Neural progenitor cell (in vitro differentiated cells): ENCODE data around the gene MYLK4. TPM values are rescaled to one million over a fixed set of nuclear protein-coding genes. Genes with fewer than 3 reads are reported as not detected.

Experiments
- DNase-seq: peaks from one replicate; pipeline ENCODE4 v3.0.0-alpha.2; 2016; ENCODE audit warnings: low spot score
- H2AFZ ChIP-seq: fragments of 200-600 bp; sonication (generic); replicated peaks from 2 replicates; pipeline ENCODE4 v1.6.1; 2016; ENCODE audit warnings: antibody characterized with exemption
- H3F3A ChIP-seq: fragments of 200-600 bp; sonication (generic); 2 replicates; pipeline ENCODE4 v1.6.1; 2016; ENCODE audit warnings: antibody characterized with exemption, low read depth
- H3K27ac ChIP-seq: fragments of 200-600 bp; sonication (generic); 2 replicates; pipeline ENCODE4 v1.5.1; 2016; ENCODE audit warnings: mild to moderate bottlenecking
- H3K27me3 ChIP-seq: fragments of 200-600 bp; sonication (generic); 2 replicates; pipeline ENCODE4 v1.6.1; 2016; ENCODE audit warnings: mild to moderate bottlenecking, moderate library complexity
- H3K36me3 ChIP-seq: fragments of 200-600 bp; sonication (generic); 2 replicates; pipeline ENCODE4 v1.5.1; 2016
- H3K4me1 ChIP-seq: fragments of 200-600 bp; sonication (generic); 2 replicates; pipeline ENCODE4 v1.6.1; 2016; ENCODE audit warnings: mixed run types
- H3K4me2 ChIP-seq: fragments of 200-600 bp; sonication (generic); 2 replicates; pipeline ENCODE4 v1.6.1; 2016
- H3K4me3 ChIP-seq: fragments of 200-600 bp; sonication (generic); 2 replicates; pipeline ENCODE4 v1.5.1; 2016
- H3K79me2 ChIP-seq: fragments of 200-600 bp; sonication (generic); 2 replicates; pipeline ENCODE4 v1.6.1; 2016; ENCODE audit warnings: low read depth
- H3K9ac ChIP-seq: fragments of 200-600 bp; sonication (generic); 2 replicates; pipeline ENCODE4 v1.6.1; 2016
- H3K9me3 ChIP-seq: fragments of 200-600 bp; sonication (generic); 2 replicates; pipeline ENCODE4 v1.5.1; 2016; ENCODE audit warnings: low read depth
- H4K20me1 ChIP-seq: fragments of 200-600 bp; sonication (generic); 2 replicates; pipeline ENCODE4 v1.6.1; 2016; ENCODE audit warnings: low read depth
- H3K27ac Mint-ChIP-seq: 3 replicates; pipeline ENCODE4 v1.8.0; 2021; ENCODE audit warnings: mixed read lengths
- H3K27me3 Mint-ChIP-seq: 2 replicates; pipeline ENCODE4 v1.8.0; 2022; ENCODE audit warnings: low read depth, mild to moderate bottlenecking, inconsistent platforms, moderate library complexity, mixed read lengths; ENCODE audit not compliant: insufficient read depth
- H3K36me3 Mint-ChIP-seq: 3 replicates; pipeline ENCODE4 v1.8.0; 2021; ENCODE audit warnings: mixed read lengths
- H3K4me1 Mint-ChIP-seq: 3 replicates; pipeline ENCODE4 v1.8.0; 2021; ENCODE audit warnings: mixed read lengths
- H3K4me3 Mint-ChIP-seq: 3 replicates; pipeline ENCODE4 v1.8.0; 2021; ENCODE audit warnings: mild to moderate bottlenecking, moderate library complexity, mixed read lengths
- H3K9me3 Mint-ChIP-seq: 3 replicates; pipeline ENCODE4 v1.8.0; 2020; ENCODE audit warnings: mixed read lengths
- CTCF ChIP-seq: fragments of 200-600 bp; sonication (generic); IDR thresholded peaks from 2 replicates; pipeline ENCODE4 v1.5.1; 2017; ENCODE audit warnings: antibody characterized with exemption, mild to moderate bottlenecking
- EZH2 ChIP-seq: fragments of 200-600 bp; sonication (generic); IDR thresholded peaks from 2 replicates; pipeline ENCODE4 v1.6.1; 2017; ENCODE audit warnings: antibody characterized with exemption, mild to moderate bottlenecking, moderate library complexity
- EZH2phosphoT487 ChIP-seq: fragments of 200-600 bp; sonication (generic); IDR thresholded peaks from 2 replicates; pipeline ENCODE4 v1.6.1; 2017; ENCODE audit warnings: antibody characterized with exemption
- total RNA-seq: library from RNA; depleted of rRNA; stranded (reverse); fragments of >200 nt; gene quantifications from 2 replicates; pipeline ENCODE4 v1.2.3, GENCODE V29; 2015; ENCODE audit warnings: low replicate concordance

Gene MYLK4
- total RNA-seq, 1 donor from 2014 or later = not detected

- Histone ChIP-seq H3K36me3 (no peaks in the 10 kb centered on the region), H2AFZ (no peak overlapping the region), H3K27ac (no peak overlapping the region), H3K4me3 (no peak overlapping the region), H3K27me3 (no peaks in the 10 kb centered on the region), H3K79me2 (peaks cover 39% of the 10 kb centered on the region), H3K9me3 (no peaks in the 10 kb centered on the region), H4K20me1 (peaks cover 47% of the 10 kb centered on the region), H3K9ac (no peak overlapping the region), H3K4me1 (peaks cover 17% of the 10 kb centered on the region), H3K4me2 (no peak overlapping the region), H3F3A (no peaks in the 10 kb centered on the region)
- no peak overlapping the region for H3K4me3 Mint-ChIP-seq
- TF ChIP-seq CTCF = no peak
- TF ChIP-seq EZH2phosphoT487 = no peak
- no peak for TF ChIP-seq EZH2
- H3K27me3 Mint-ChIP-seq = peaks cover 4% of the 10 kb centered on the region
- no peak for DNase-seq
- peak overlapping the region; percentile 42 for H3K27ac Mint-ChIP-seq
- no peaks in the 10 kb centered on the region for H3K9me3 Mint-ChIP-seq
- H3K4me1 Mint-ChIP-seq = peaks cover 20% of the 10 kb centered on the region
- H3K36me3 Mint-ChIP-seq = peaks cover 39% of the 10 kb centered on the region
Observed at GRCh38 chr6:2780102-2780737, 29.5 kb upstream of the MYLK4 start.

- Mint-ChIP-seq H3K9me3 (no peaks in the 10 kb centered on the region), H3K4me3 (no peak overlapping the region), H3K27ac (no peak overlapping the region), H3K4me1 (peaks cover 15% of the 10 kb centered on the region), H3K36me3 (peaks cover 45% of the 10 kb centered on the region), H3K27me3 (peaks cover 2% of the 10 kb centered on the region)
- TF ChIP-seq EZH2 (no peak), CTCF (no peak), EZH2phosphoT487 (no peak)
- Histone ChIP-seq H3K79me2 (peaks cover 42% of the 10 kb centered on the region), H3K27ac (no peak overlapping the region), H3K4me3 (no peak overlapping the region), H3K4me2 (peak overlapping the region; percentile 1), H3K27me3 (no peaks in the 10 kb centered on the region), H3K9ac (no peak overlapping the region), H3F3A (no peaks in the 10 kb centered on the region), H2AFZ (no peak overlapping the region), H3K4me1 (peaks cover 11% of the 10 kb centered on the region), H3K36me3 (no peaks in the 10 kb centered on the region), H4K20me1 (peaks cover 28% of the 10 kb centered on the region), H3K9me3 (no peaks in the 10 kb centered on the region)
- DNase-seq = peak; percentile 37
Observed at GRCh38 chr6:2777249-2777648, 26.5 kb upstream of the MYLK4 start.

- Mint-ChIP-seq H3K27ac (no peak overlapping the region), H3K36me3 (peaks cover 53% of the 10 kb centered on the region), H3K27me3 (no peaks in the 10 kb centered on the region), H3K4me1 (peaks cover 13% of the 10 kb centered on the region), H3K4me3 (no peak overlapping the region), H3K9me3 (no peaks in the 10 kb centered on the region)
- no peak overlapping the region for H3K27ac ChIP-seq
- H2AFZ ChIP-seq = no peak overlapping the region
- H4K20me1 ChIP-seq = peaks cover 40% of the 10 kb centered on the region
- no peak overlapping the region for H3K4me3 ChIP-seq
- DNase-seq = no peak
- H3K4me1 ChIP-seq = peaks cover 20% of the 10 kb centered on the region
- H3K27me3 ChIP-seq = no peaks in the 10 kb centered on the region
- peaks cover 63% of the 10 kb centered on the region for H3K79me2 ChIP-seq
- H3K36me3 ChIP-seq = no peaks in the 10 kb centered on the region
- H3K4me2 ChIP-seq = no peak overlapping the region
- no peaks in the 10 kb centered on the region for H3K9me3 ChIP-seq
- H3K9ac ChIP-seq = no peak overlapping the region
- TF ChIP-seq CTCF (no peak), EZH2phosphoT487 (no peak), EZH2 (no peak)
- peaks cover 3% of the 10 kb centered on the region for H3F3A ChIP-seq
Observed at GRCh38 chr6:2775003-2775402, 24.3 kb upstream of the MYLK4 start.
